WTC11 (cell line): ENCODE results near the gene PRRX1. TPM values are rescaled to one million over a fixed set of nuclear protein-coding genes. Genes with fewer than 3 reads are reported as not detected.

ENCODE experiments used
- ATAC-seq: fragments of 200-7000 bp; cut with Tn5 transposase; 2 replicates; pipeline ENCODE4 v1.10.0; 2021; ENCODE audit warnings: mild to moderate bottlenecking, moderate library complexity
- CTCF ChIA-PET: fragments of 300-600 bp; sonication (Branson Sonifier 250); formaldehyde crosslinking; loops from one replicate; lab custom pipeline; 2021; ENCODE audit warnings: antibody characterized with exemption; lab: Charles Lee
- POLR2A ChIA-PET: fragments of 350-600 bp; sonication (Branson Sonifier 250); formaldehyde crosslinking; loops from one replicate; lab custom pipeline; 2021; ENCODE audit warnings: antibody characterized with exemption; lab: Charles Lee
- DNase-seq: peaks from one replicate; pipeline ENCODE4 v3.0.0; 2021; ENCODE audit warnings: low spot score
- H3K27ac Mint-ChIP-seq: 2 replicates; pipeline ENCODE4 v1.8.0; 2021; ENCODE audit warnings: mixed read lengths
- H3K27me3 Mint-ChIP-seq: 2 replicates; pipeline ENCODE4 v1.8.0; 2021; ENCODE audit warnings: low read depth, mild to moderate bottlenecking, moderate library complexity, mixed read lengths
- H3K36me3 Mint-ChIP-seq: 2 replicates; pipeline ENCODE4 v1.8.0; 2021; ENCODE audit warnings: mixed read lengths
- H3K4me1 Mint-ChIP-seq: 2 replicates; pipeline ENCODE4 v1.8.0; 2022; ENCODE audit warnings: mixed read lengths
- H3K4me3 Mint-ChIP-seq: 2 replicates; pipeline ENCODE4 v1.8.0; 2021; ENCODE audit warnings: mild to moderate bottlenecking, moderate library complexity, mixed read lengths
- H3K9me3 Mint-ChIP-seq: 2 replicates; pipeline ENCODE4 v1.8.0; 2021; ENCODE audit warnings: mixed read lengths
- ATF2 ChIP-seq: sonication (generic); formaldehyde crosslinking; IDR thresholded peaks from 2 replicates; pipeline ENCODE4 v1.8.1; 2022; ENCODE audit warnings: low read depth, missing genetic modification reagents, borderline replicate concordance
- EMX1 ChIP-seq: fragments of 250-450 bp; sonication (Bioruptor Pico); IDR thresholded peaks from 2 replicates; pipeline ENCODE4 v1.8.0; 2021; ENCODE audit warnings: mild to moderate bottlenecking
- OVOL2 ChIP-seq: fragments of 250-450 bp; sonication (Bioruptor Pico); IDR thresholded peaks from 2 replicates; pipeline ENCODE4 v1.9.0; 2021; ENCODE audit warnings: mild to moderate bottlenecking, borderline replicate concordance
- RELA ChIP-seq: sonication (generic); formaldehyde crosslinking; IDR thresholded peaks from 2 replicates; pipeline ENCODE4 v1.8.1; 2022; ENCODE audit warnings: missing genetic modification reagents, mild to moderate bottlenecking, borderline replicate concordance
- STAT6 ChIP-seq: sonication (generic); formaldehyde crosslinking; conservative IDR thresholded peaks from 2 replicates; pipeline ENCODE4 v1.8.1; 2023; ENCODE audit warnings: mild to moderate bottlenecking, low read depth, missing genetic modification reagents, moderate library complexity
- ZNF396 ChIP-seq: fragments of 250-450 bp; sonication (Bioruptor Pico); IDR thresholded peaks from 2 replicates; pipeline ENCODE4 v1.8.0; 2021; ENCODE audit warnings: mild to moderate bottlenecking, moderate library complexity, borderline replicate concordance
- ZNF532 ChIP-seq: fragments of 250-450 bp; sonication (Bioruptor Pico); IDR thresholded peaks from 2 replicates; pipeline ENCODE4 v1.9.0; 2021; ENCODE audit warnings: mild to moderate bottlenecking, borderline replicate concordance
- ZSCAN18 ChIP-seq: fragments of 250-450 bp; sonication (Bioruptor Pico); IDR thresholded peaks from 2 replicates; pipeline ENCODE4 v2.1.2; 2022; ENCODE audit warnings: mild to moderate bottlenecking, moderate library complexity
- total RNA-seq: library from RNA; stranded (reverse); gene quantifications from 3 replicates; pipeline ENCODE4 v1.2.3, GENCODE V29; 2021

PRRX1 gene
- total RNA-seq, 1 experiment from 2014 or later, result 0.31 TPM

GRCh38 chr1:170694172-170694926 lies 30.4 kb downstream of the PRRX1 start:
- no peak for ATAC-seq
- no peak for DNase-seq

More at GRCh38 chr1:170694172-170694926, 30.4 kb downstream of the PRRX1 start:
- Mint-ChIP-seq H3K9me3 (no peaks in the 10 kb centered on the region), H3K4me3 (no peak overlapping the region), H3K27me3 (no peaks in the 10 kb centered on the region; the same call in 1 of the 2 replicates), H3K4me1 (peaks cover 3% of the 10 kb centered on the region; the same call in 1 of the 2 replicates), H3K36me3 (no peaks in the 10 kb centered on the region), H3K27ac (no peak overlapping the region)
- ChIA-PET POLR2A (no interaction called here), CTCF (interaction anchor here (0.7 kb wide), 1 partner anchor 233 kb away, joined by 3 read pairs; no protein-coding TSS in a partner anchor)
- TF ChIP-seq RELA (CRISPR knock-in tag) (no peak), STAT6 (CRISPR knock-in tag) (no peak), ZNF396 (CRISPR knock-in tag) (no peak), ATF2 (no peak), ZNF532 (no peak), EMX1 (CRISPR knock-in tag) (no peak), OVOL2 (CRISPR knock-in tag) (no peak), ZSCAN18 (no peak)
